Activated CD8-positive, alpha-beta T cell treated with anti-CD3 and anti-CD28 coated beads, Interleukin-2, amount 10 ng/mL, durations not matched to agents 7 days and 5 days (primary cell): ENCODE measurements around the gene MLIP. TPM values are rescaled to one million over a fixed set of nuclear protein-coding genes. Genes with fewer than 3 reads are reported as not detected.

ENCODE experiments used
- ATAC-seq: fragments of 150-1000 bp; cut with Tn5 transposase; one replicate; pipeline ENCODE4 v1.10.0; 2021; ENCODE audit warnings: moderate library complexity
- CTCF ChIA-PET: fragments of 350-600 bp; sonication (Branson Sonifier 250); formaldehyde crosslinking; loops from one replicate; lab custom pipeline; 2021; ENCODE audit warnings: antibody characterized with exemption; lab: Charles Lee
- POLR2A ChIA-PET: fragments of 350-600 bp; sonication (Branson Sonifier 250); formaldehyde crosslinking; loops from one replicate; lab custom pipeline; 2021; ENCODE audit warnings: antibody characterized with exemption; lab: Charles Lee
- DNase-seq: peaks from one replicate; pipeline ENCODE4 v3.0.0-alpha.2; 2020
- H3K27ac Mint-ChIP-seq: one replicate; pipeline ENCODE4 v1.8.0; 2021; ENCODE audit warnings: mild to moderate bottlenecking, mixed read lengths
- H3K27me3 Mint-ChIP-seq: one replicate; pipeline ENCODE4 v1.8.0; 2021; ENCODE audit warnings: low read depth, mixed read lengths
- H3K36me3 Mint-ChIP-seq: one replicate; pipeline ENCODE4 v1.8.0; 2021; ENCODE audit warnings: low read depth, mixed read lengths
- H3K4me1 Mint-ChIP-seq: one replicate; pipeline ENCODE4 v1.8.0; 2021; ENCODE audit warnings: low read depth, mixed read lengths
- H3K4me3 Mint-ChIP-seq: one replicate; pipeline ENCODE4 v1.8.0; 2021; ENCODE audit warnings: mild to moderate bottlenecking, mixed read lengths
- H3K9me3 Mint-ChIP-seq: one replicate; pipeline ENCODE4 v1.8.0; 2022; ENCODE audit warnings: mixed read lengths; ENCODE audit not compliant: insufficient read depth
- total RNA-seq, 2 experiments: library from RNA; stranded (reverse); gene quantifications; one replicate each; pipeline ENCODE4 v1.2.3, GENCODE V29; 2021

MLIP gene
- total RNA-seq, 2 experiments from 2014 or later: not detected

- ATAC-seq (no peak), DNase-seq (no peak)
- ChIA-PET POLR2A (no interaction called here), CTCF (no interaction called here)
- H3K4me1 Mint-ChIP-seq: no peaks in the 10 kb centered on the region
- no peaks in the 10 kb centered on the region for H3K36me3 Mint-ChIP-seq
- no peak overlapping the region for H3K4me3 Mint-ChIP-seq
- H3K27me3 Mint-ChIP-seq: no peaks in the 10 kb centered on the region
- H3K9me3 Mint-ChIP-seq: no peaks in the 10 kb centered on the region
- no peak overlapping the region for H3K27ac Mint-ChIP-seq
Observed at GRCh38 chr6:54084231-54084630, 27.0 kb upstream of the MLIP start.

- Mint-ChIP-seq H3K36me3 (no peaks in the 10 kb centered on the region), H3K9me3 (no peaks in the 10 kb centered on the region), H3K27me3 (no peaks in the 10 kb centered on the region), H3K4me3 (no peak overlapping the region), H3K27ac (no peak overlapping the region), H3K4me1 (no peaks in the 10 kb centered on the region)
- CTCF ChIA-PET: no interaction called here
- POLR2A ChIA-PET: no interaction called here
- no peak for DNase-seq
- ATAC-seq: no peak
Observed at GRCh38 chr6:54085047-54085446, 26.2 kb upstream of the MLIP start.

GRCh38 chr6:54085541-54085940 is 25.7 kb upstream of the MLIP start:
- no peaks in the 10 kb centered on the region for H3K9me3 Mint-ChIP-seq
- H3K4me3 Mint-ChIP-seq: no peak overlapping the region
- CTCF ChIA-PET: no interaction called here
- H3K36me3 Mint-ChIP-seq: no peaks in the 10 kb centered on the region
- H3K27ac Mint-ChIP-seq: no peak overlapping the region
- POLR2A ChIA-PET: no interaction called here
- H3K27me3 Mint-ChIP-seq: peaks cover 2% of the 10 kb centered on the region
- ATAC-seq (no peak), DNase-seq (no peak)
- H3K4me1 Mint-ChIP-seq: no peaks in the 10 kb centered on the region

GRCh38 chr6:54086439-54086838 is 24.8 kb upstream of the MLIP start:
- Mint-ChIP-seq H3K27ac (no peak overlapping the region), H3K9me3 (no peaks in the 10 kb centered on the region), H3K27me3 (peaks cover 2% of the 10 kb centered on the region), H3K4me3 (no peak overlapping the region), H3K4me1 (no peaks in the 10 kb centered on the region), H3K36me3 (no peaks in the 10 kb centered on the region)
- ATAC-seq (no peak), DNase-seq (no peak)
- ChIA-PET POLR2A (no interaction called here), CTCF (no interaction called here)

- Mint-ChIP-seq H3K4me3 (no peak overlapping the region), H3K27ac (no peak overlapping the region), H3K27me3 (peaks cover 2% of the 10 kb centered on the region), H3K9me3 (no peaks in the 10 kb centered on the region), H3K4me1 (no peaks in the 10 kb centered on the region), H3K36me3 (no peaks in the 10 kb centered on the region)
- ATAC-seq (no peak), DNase-seq (no peak)
- CTCF ChIA-PET: no interaction called here
- POLR2A ChIA-PET: interaction anchor here (0.9 kb wide), 1 partner anchor 586 kb away, joined by 3 read pairs; no protein-coding TSS in a partner anchor
Observed at GRCh38 chr6:54087721-54088120, 23.5 kb upstream of the MLIP start.

- Mint-ChIP-seq H3K27ac (no peak overlapping the region), H3K9me3 (no peaks in the 10 kb centered on the region), H3K36me3 (no peaks in the 10 kb centered on the region), H3K4me1 (no peaks in the 10 kb centered on the region), H3K27me3 (peaks cover 2% of the 10 kb centered on the region), H3K4me3 (no peak overlapping the region)
- ChIA-PET POLR2A (no interaction called here), CTCF (no interaction called here)
- ATAC-seq (no peak), DNase-seq (no peak)
Observed at GRCh38 chr6:54093326-54093948, 17.8 kb upstream of the MLIP start.

- Mint-ChIP-seq H3K27me3 (peaks cover 2% of the 10 kb centered on the region), H3K4me1 (no peaks in the 10 kb centered on the region), H3K4me3 (no peak overlapping the region), H3K9me3 (no peaks in the 10 kb centered on the region), H3K27ac (no peak overlapping the region), H3K36me3 (no peaks in the 10 kb centered on the region)
- ChIA-PET POLR2A (no interaction called here), CTCF (no interaction called here)
- ATAC-seq (no peak), DNase-seq (no peak)
Observed at GRCh38 chr6:54094293-54094692, 16.9 kb upstream of the MLIP start.

GRCh38 chr6:54094786-54095185 is 16.5 kb upstream of the MLIP start:
- H3K4me3 Mint-ChIP-seq: no peak overlapping the region
- no peak overlapping the region for H3K27ac Mint-ChIP-seq
- no peaks in the 10 kb centered on the region for H3K9me3 Mint-ChIP-seq
- no peak for ATAC-seq
- H3K36me3 Mint-ChIP-seq: no peaks in the 10 kb centered on the region
- POLR2A ChIA-PET: no interaction called here
- no peak for DNase-seq
- no peaks in the 10 kb centered on the region for H3K4me1 Mint-ChIP-seq
- CTCF ChIA-PET: no interaction called here
- H3K27me3 Mint-ChIP-seq: peaks cover 2% of the 10 kb centered on the region

- Mint-ChIP-seq H3K27me3 (no peaks in the 10 kb centered on the region), H3K27ac (no peak overlapping the region), H3K9me3 (no peaks in the 10 kb centered on the region), H3K4me1 (no peaks in the 10 kb centered on the region), H3K36me3 (no peaks in the 10 kb centered on the region), H3K4me3 (no peak overlapping the region)
- no peak for DNase-seq
- POLR2A ChIA-PET: no interaction called here
- no peak for ATAC-seq
- CTCF ChIA-PET: no interaction called here
Observed at GRCh38 chr6:54095723-54096122, 15.5 kb upstream of the MLIP start.

GRCh38 chr6:54096811-54097210 is 14.4 kb upstream of the MLIP start:
- CTCF ChIA-PET: interaction anchor here (0.5 kb wide), 1 partner anchor 378 kb away, joined by 3 read pairs; no protein-coding TSS in a partner anchor
- Mint-ChIP-seq H3K27ac (no peak overlapping the region), H3K36me3 (no peaks in the 10 kb centered on the region), H3K27me3 (no peaks in the 10 kb centered on the region), H3K4me3 (no peak overlapping the region), H3K9me3 (no peaks in the 10 kb centered on the region), H3K4me1 (no peaks in the 10 kb centered on the region)
- ATAC-seq: no peak
- POLR2A ChIA-PET: no interaction called here
- DNase-seq: no peak

GRCh38 chr6:54097753-54098152 is 13.5 kb upstream of the MLIP start:
- CTCF ChIA-PET: no interaction called here
- H3K4me1 Mint-ChIP-seq: no peaks in the 10 kb centered on the region
- H3K4me3 Mint-ChIP-seq: no peak overlapping the region
- H3K27me3 Mint-ChIP-seq: no peaks in the 10 kb centered on the region
- POLR2A ChIA-PET: no interaction called here
- no peak for ATAC-seq
- no peaks in the 10 kb centered on the region for H3K9me3 Mint-ChIP-seq
- H3K27ac Mint-ChIP-seq: no peak overlapping the region
- no peaks in the 10 kb centered on the region for H3K36me3 Mint-ChIP-seq
- DNase-seq: no peak

GRCh38 chr6:54098450-54099044 is 12.7 kb upstream of the MLIP start:
- POLR2A ChIA-PET: no interaction called here
- ATAC-seq (no peak), DNase-seq (no peak)
- Mint-ChIP-seq H3K27me3 (no peaks in the 10 kb centered on the region), H3K4me1 (no peaks in the 10 kb centered on the region), H3K9me3 (no peaks in the 10 kb centered on the region), H3K36me3 (no peaks in the 10 kb centered on the region), H3K27ac (no peak overlapping the region), H3K4me3 (no peak overlapping the region)
- CTCF ChIA-PET: no interaction called here

- no peak for DNase-seq
- Mint-ChIP-seq H3K36me3 (no peaks in the 10 kb centered on the region), H3K9me3 (no peaks in the 10 kb centered on the region), H3K4me3 (no peak overlapping the region), H3K27ac (no peak overlapping the region), H3K27me3 (no peaks in the 10 kb centered on the region), H3K4me1 (no peaks in the 10 kb centered on the region)
- POLR2A ChIA-PET: no interaction called here
- CTCF ChIA-PET: no interaction called here
- ATAC-seq: no peak
Observed at GRCh38 chr6:54099225-54099624, 12.0 kb upstream of the MLIP start.
